ENCODE data around the gene HES2. TPM values are rescaled to one million over a fixed set of nuclear protein-coding genes. Genes with fewer than 3 reads are reported as not detected.

HES2 gene
- total and polyA plus RNA-seq, 2 experiments from 2014 or later: not detected

DNA sequence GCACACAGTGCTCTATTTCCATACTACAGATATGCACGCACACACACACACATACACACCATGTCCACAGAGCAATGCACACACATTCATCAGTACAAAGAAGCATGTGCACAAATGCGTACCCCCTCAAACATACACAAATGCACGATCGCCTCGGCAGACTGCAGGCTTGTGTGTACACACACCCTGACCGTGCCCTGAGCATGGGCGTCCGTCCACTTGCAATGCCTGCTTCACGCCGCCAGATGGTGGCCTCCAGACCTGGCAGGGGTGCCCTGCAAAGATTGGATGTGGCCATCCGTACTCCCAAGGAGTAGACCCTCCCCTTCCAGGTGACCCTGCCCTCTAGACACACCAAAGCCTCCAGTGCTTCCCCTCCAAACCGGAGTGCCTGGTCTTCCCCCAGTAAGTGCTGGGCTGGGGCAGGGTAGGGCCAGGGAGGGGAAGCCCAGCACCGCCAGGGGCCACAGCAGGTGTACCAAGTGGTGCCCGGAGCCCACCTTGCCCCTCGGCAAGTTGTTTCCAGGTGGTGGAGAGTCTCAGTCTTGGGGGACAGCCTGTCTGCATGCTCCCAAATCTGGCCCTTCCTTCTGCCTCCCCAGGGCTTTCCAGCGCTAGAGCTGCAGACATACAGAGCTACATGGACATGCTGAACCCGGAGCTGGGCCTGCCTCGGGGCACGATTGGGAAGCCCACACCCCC lies 25.5 kb upstream of the HES2 start:
- peak; percentile 57 to 66 for DNase-seq (ENCODE audit: low read depth in 1 of 2, low spot score in 1 of 2)
- Histone ChIP-seq H3K27ac (no peak overlapping the region), H3K27me3 (peaks cover 48% of the 10 kb centered on the region), H3K4me3 (no peak overlapping the region), H3K9me3 (ENCODE audit: low read depth) (no peaks in the 10 kb centered on the region), H3K36me3 (no peaks in the 10 kb centered on the region), H3K4me1 (ENCODE audit: low read depth) (no peaks in the 10 kb centered on the region)
- TF ChIP-seq, protein P1, sequence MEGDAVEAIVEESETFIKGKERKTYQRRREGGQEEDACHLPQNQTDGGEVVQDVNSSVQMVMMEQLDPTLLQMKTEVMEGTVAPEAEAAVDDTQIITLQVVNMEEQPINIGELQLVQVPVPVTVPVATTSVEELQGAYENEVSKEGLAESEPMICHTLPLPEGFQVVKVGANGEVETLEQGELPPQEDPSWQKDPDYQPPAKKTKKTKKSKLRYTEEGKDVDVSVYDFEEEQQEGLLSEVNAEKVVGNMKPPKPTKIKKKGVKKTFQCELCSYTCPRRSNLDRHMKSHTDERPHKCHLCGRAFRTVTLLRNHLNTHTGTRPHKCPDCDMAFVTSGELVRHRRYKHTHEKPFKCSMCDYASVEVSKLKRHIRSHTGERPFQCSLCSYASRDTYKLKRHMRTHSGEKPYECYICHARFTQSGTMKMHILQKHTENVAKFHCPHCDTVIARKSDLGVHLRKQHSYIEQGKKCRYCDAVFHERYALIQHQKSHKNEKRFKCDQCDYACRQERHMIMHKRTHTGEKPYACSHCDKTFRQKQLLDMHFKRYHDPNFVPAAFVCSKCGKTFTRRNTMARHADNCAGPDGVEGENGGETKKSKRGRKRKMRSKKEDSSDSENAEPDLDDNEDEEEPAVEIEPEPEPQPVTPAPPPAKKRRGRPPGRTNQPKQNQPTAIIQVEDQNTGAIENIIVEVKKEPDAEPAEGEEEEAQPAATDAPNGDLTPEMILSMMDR (IDR thresholded peaks at IDR 0.05; ENCODE audit: low read depth, low read length): peak; percentile 62

DNA sequence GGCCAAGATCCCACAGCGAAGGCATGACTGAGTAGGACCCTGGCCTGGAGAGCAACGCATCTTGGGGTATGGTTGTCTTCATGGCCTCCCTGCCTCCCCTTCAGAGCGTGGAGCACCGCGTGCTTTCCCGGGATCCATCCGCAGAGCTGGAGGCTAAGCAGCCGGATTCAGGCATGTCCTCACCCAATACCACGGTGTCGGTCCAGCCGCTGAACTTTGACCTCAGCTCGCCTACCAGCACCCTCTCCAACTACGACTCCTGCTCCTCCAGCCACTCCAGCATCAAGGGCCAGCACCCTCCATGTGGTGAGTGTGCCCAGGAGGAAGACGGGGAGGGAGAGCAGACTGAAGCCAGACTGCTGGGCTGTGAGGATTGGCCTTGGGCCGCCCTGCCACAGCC lies 24.7 kb upstream of the HES2 start:
- TF ChIP-seq, protein P1 (IDR thresholded peaks at IDR 0.05; ENCODE audit: low read depth, low read length): no peak
- H3K27me3 ChIP-seq: peaks cover 50% of the 10 kb centered on the region

DNA sequence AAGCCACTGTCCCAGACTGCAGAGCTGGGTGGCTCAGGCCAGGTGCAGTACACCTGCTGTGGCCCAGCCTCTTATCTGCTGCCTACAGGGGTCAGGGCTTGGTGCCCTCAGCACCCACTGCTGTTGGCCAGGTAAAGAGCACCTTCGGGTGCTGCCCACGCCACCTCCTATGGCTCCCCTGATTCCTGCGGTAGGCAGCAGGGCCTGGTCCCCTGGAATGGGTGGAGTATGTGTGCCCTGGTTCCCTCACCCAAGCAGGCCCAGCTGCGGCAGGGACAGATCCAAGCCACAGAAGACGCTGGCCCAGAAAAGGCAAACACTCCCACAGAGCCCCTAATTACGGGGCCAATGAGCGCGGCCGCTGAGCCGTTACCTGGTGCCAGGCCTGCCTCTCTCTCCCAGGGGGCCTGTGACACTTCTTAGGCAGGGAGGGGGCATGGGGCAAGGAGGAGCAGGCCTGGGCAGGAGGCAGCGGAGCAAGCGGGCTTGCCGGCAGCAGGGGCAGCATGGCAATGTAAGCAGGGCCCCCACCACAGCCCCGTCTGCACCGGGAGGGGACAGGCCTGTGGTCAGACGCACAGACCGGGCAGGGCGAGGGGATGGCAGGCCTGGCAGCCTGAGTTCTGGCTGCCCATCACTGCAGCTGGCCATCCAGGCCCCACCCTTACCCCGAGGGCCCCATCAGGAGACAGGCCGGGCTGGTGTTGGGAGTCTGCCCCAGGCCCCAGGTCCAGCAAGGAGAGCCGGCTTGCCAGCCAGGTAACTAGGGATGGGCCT lies 23.8 kb upstream of the HES2 start:
- Histone ChIP-seq H3K9me3 (ENCODE audit: low read depth) (no peaks in the 10 kb centered on the region), H3K27ac (no peak overlapping the region), H3K4me1 (ENCODE audit: low read depth) (no peaks in the 10 kb centered on the region), H3K27me3 (peaks cover 46% of the 10 kb centered on the region), H3K36me3 (no peaks in the 10 kb centered on the region), H3K4me3 (no peak overlapping the region)
- DNase-seq (ENCODE audit: low read depth in 1 of 2, low spot score in 1 of 2): no peak
- TF ChIP-seq, protein P1 (IDR thresholded peaks at IDR 0.05; ENCODE audit: low read depth, low read length): no peak

More for the DNA sequence above, 24.7 kb upstream of the HES2 start:
- no peaks in the 10 kb centered on the region for H3K9me3 ChIP-seq (ENCODE audit: low read depth)
- H3K4me1 ChIP-seq (ENCODE audit: low read depth): no peaks in the 10 kb centered on the region
- H3K27ac ChIP-seq: no peak overlapping the region
- H3K36me3 ChIP-seq: no peaks in the 10 kb centered on the region
- no peak overlapping the region for H3K4me3 ChIP-seq
- no peak for DNase-seq (ENCODE audit: low read depth in 1 of 2, low spot score in 1 of 2)

DNA sequence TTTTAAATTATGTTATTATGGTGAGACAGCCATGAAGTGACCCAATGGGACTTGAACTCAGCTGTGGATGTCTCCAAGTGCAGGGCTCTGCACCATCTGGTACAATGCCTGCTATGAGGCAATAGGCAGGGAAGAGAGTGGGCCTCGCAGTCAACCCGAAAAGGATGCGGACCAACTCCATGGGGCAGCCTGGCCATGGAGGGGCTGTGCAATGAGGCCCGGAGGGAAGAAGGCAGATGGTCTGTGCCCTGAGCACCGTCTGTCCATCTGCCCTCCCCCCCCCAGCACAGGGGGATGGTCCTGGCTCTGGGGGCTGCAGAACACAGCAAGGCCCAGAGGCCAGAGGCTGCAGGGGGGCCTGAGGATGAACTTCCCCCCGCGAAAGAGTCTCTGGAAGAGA lies 21.9 kb upstream of the HES2 start:
- H3K36me3 ChIP-seq: no peaks in the 10 kb centered on the region
- no peaks in the 10 kb centered on the region for H3K4me1 ChIP-seq (ENCODE audit: low read depth)
- TF ChIP-seq, protein P1 (IDR thresholded peaks at IDR 0.05; ENCODE audit: low read depth, low read length): no peak
- H3K27me3 ChIP-seq: peaks cover 30% of the 10 kb centered on the region
- no peak overlapping the region for H3K27ac ChIP-seq
- DNase-seq (ENCODE audit: low read depth in 1 of 2, low spot score in 1 of 2): no peak
- no peaks in the 10 kb centered on the region for H3K9me3 ChIP-seq (ENCODE audit: low read depth)
- H3K4me3 ChIP-seq: no peak overlapping the region

DNA sequence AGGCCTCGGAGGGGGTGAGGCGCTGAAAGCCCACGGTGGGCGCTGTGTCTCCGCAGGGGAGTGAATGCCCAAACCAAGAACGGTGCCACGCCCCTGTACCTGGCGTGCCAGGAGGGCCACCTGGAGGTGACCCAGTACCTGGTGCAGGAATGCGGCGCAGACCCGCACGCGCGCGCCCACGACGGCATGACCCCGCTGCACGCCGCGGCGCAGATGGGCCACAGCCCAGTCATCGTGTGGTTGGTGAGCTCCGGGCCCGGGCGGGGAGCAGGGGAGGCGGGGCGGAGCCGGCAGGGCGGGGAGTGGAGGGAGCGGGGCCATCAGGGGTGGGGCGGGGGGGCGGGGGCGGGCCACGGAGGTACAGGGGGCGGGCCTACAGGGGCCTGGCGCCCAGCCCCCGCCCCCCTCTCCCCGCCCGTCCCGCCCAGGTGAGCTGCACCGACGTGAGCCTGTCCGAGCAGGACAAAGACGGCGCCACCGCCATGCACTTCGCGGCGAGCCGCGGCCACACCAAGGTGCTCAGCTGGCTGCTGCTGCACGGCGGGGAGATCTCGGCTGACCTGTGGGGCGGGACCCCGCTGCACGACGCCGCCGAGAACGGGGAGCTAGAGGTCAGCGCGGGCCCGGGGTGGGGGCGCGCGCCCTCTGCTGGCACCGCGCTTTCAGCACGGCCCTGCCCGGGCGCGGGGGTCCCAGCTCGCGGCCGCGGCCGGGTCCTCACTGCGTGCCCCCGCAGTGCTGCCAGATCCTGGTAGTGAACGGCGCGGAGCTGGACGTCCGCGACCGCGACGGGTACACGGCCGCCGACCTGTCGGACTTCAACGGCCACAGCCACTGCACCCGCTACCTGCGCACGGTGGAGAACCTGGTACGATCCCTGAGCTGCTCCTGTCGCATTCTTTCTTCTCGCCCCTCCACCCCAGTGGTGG lies 20.7 kb upstream of the HES2 start:
- TF ChIP-seq, protein P1 (IDR thresholded peaks at IDR 0.05; ENCODE audit: low read depth, low read length): peak; percentile 26
- Histone ChIP-seq H3K27ac (no peak overlapping the region), H3K4me3 (peak overlapping the region; percentile 32), H3K9me3 (ENCODE audit: low read depth) (no peaks in the 10 kb centered on the region), H3K4me1 (ENCODE audit: low read depth) (no peaks in the 10 kb centered on the region), H3K36me3 (no peaks in the 10 kb centered on the region), H3K27me3 (peaks cover 36% of the 10 kb centered on the region)
- peak; percentile 46 to 62 for DNase-seq (ENCODE audit: low read depth in 1 of 2, low spot score in 1 of 2)
